Activated CD4-positive, alpha-beta T cell treated with anti-CD3 and anti-CD28 coated beads, Interleukin-2, Interleukin-4, amounts not matched to agents 100 ng/mL and 50 ng/mL, durations not matched to agents 16 hours and 8 hours (primary cell): Measurements from ENCODE around the gene DGKI.

Experiments
- DNase-seq: peaks from one replicate; pipeline ENCODE4 v3.0.0-alpha.2; 2020; ENCODE audit warnings: low spot score

Gene DGKI

DNA sequence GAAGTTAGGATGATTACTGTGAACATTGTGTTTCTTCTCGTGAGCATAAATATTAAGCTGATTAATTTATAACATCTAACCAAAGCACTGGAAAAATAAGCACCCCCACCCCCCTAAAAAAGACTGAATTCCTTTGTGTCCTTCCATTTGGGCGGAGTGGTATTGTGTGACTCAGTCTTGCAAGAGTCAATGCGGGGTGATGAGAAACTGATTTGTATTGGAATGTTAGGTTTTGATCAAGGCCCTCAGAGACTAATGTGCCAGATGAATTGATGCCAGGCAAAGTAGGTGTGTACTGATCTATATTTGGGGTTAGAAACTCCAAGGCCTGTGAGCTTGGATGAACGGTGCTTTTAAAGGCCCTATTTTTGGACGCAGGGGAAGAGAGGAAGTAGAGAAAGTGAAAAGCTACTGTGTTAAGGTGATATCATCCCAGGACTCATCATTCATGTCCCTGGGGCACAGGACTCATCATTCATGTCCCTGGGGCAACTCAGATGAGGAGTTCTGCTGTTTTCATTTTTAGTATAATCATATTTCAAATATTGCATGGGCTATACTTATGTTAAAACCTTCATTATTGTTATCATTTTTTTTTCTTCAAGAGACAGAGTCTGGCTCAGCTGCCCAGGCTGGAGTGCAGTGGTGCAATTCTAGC, 442.0 kb downstream of the DGKI start:
- DNase-seq: no peak

DNA sequence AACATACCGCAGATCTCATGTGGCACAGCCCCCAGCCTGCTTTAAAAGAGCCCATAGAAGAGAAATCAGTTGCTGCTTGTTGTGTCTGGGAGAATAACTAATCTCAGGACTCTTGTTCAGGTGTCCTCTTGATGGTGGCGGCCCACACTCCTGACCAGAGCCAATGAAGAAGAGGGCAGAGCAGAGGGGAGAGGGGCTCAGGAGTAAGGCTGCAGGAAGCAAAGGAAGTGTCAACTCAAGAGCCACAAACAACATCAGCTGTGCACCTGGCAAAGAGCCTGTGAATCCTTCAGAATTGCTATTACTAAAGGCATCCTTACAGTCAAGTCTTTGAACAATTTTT, 443.4 kb downstream of the DGKI start:
- no peak for DNase-seq

DNA sequence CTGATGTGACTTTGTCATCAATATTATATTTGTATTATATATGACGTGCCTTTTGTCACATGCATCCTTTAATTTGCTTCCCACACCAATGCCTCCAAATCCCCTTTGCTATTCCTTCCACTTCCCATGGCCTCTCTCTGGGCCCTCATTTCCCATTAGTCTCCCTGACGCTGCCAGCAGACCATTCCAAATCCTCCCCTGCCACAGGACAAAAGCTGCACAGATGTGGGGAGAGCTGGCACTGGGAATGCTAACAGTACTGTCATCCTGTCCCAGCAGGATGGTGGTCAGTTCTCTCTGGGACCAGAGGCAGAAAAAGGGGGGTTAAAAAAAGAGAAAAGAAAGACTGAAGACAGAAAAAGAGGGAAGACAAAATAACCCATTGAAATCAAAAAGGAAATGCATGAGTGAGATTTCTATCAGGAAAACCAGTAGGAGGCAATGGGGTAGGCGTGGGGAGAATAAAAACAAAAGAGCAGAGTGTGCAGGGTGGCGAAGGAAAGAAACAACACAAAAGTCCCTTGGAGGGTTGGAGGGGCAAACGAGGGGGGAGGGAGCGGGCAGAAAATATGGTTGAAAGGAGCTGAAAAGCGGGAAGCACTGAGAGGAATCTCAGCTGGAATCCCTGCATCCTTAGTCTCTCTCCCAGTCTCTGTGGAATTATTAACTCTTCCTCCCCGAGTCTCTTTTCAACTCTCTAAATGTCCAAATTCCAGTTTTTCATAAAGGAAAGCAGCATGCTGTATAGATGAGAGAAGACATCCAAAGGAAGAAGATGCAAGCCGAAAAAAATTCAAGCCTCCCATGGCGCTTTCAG, 444.0 kb downstream of the DGKI start:
- no peak for DNase-seq

DNA sequence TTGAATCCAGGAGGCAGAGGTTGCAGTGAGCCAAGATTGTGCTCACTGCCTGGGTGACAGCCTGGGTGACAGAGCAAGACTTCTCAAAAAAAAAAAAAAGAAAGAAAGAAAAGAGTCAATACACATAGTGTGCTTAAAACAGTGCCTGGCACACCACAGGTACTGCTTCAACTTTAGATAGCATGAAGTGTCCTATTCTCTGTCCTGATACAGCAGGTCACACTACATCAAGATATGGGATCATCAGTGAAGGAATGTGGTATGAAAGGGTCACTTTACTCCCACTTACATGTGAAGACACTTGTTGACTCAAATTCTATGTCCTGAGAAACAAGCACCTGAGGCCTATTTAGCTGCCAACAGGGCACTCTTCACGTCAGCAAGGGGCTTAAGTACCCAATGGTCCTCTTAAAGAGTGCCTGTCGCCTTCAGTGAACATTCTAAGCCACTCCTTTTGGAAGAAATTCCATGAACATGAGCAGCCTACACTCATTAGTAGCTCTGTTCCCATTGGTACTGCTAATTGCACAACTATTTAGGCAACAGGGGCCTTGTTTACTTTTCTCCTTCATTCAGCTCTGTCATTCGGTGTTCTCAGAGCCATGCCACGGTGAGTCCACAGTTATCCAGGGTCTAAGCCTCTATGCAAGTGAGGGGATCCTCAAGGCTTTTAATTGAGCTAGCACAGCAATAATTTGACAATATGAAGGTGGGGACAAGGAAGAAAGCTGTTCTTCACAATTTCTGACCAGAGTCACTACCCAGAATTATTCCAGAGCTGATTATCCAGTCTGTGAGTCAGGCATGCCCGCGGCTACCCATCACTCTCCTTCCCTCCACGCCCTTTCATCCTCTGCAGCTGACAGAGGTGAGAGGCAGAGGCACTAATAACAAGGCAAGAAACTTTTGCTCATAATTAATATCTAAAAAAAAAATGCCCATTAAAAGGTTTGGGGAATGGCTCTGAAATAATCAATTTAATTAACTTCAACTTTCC, 446.6 kb downstream of the DGKI start:
- DNase-seq: no peak

DNA sequence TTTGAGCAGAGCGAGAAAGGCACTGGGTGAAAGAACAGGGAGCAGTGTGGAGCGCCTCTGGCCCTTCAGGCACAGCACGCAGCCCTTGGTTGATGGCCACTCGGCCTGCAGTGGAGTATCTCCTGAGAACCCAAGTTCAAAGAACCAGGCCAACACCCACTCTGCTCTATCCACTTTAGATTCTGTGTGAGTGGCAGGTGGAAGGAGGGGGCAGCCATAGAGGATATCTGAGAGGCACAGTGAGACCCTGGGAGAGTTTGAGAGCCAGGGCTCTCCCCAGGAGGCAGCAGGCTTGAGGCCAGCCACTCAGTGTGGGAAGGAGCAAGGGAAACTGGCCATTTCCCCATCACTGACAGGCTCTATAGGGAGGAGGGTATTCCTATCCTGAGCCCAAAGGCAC, 450.7 kb downstream of the DGKI start:
- no peak for DNase-seq

DNA sequence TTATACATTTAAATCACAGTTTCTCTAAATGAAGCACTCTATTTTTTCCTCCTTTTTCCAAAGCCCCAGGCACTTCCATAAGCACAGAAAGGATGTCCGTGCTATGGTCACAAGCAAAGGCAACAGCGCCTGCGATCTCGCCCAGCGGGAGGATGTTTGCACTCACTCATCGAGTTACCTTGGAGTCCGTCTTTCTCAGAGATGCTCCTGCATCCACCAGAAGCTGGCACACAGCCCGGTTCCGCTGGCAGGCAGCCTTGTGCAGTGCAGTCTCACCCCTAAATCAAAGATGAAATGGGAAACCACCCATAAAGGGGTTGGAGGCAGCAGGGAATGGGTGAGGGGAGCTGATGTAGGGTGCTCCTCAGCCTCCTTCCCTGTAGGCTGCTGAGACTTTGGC, 451.4 kb downstream of the DGKI start:
- DNase-seq: no peak

DNA sequence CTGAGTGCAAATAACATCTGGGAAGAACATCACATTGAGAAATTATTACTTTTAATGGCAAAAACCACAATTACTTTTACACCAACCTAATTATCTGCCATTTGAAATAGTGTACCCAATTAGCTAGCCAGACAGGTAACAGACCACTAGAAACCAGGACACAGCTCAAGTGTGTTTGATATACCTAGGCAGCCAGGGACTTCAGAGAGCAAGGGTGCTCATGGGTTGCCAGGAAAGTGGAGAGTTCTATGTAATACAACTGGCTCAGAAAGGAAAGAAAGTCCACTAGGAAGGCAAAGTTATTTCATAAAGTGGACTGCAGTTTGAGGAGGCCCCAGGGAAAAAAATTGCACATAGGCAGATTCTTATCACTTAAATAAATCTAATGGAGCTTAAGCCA, 453.2 kb downstream of the DGKI start:
- DNase-seq: no peak

DNA sequence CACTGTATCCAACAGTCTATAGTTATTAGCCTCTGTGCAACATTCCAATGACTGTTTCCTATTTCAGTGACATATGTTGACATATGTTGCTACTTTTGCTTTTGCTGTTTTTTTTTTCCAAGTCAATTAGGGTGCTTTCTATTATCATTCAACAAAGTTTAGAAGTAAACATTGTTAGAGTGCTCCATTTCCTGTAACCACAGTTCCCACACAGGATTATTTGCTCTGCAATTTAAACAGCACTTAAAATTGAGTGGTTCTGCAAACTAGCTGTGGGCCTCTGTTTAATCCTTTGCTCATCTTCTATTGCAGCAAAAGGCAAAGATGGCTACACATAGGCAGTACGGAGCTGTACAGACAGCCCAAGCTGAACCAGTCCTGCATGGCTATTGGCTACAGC, 456.7 kb downstream of the DGKI start:
- no peak for DNase-seq

DNA sequence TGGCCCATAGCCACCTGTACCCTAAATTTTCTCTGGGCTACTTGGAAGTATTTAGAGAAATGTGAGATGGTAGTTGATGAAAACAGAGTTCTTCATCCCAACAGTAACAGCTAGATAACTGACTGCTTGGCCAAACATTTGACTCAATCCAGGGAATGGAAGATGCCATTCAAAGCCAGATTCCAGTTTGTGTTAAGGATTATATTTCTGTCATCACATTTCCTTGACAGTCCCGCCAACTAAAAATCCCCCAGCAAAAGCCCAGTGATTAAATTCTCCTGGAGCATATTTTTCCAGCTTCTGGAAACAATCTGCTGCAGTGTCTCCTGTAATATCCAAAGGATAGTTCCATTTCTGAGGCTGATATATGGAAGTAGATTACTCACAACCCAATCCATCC, 457.9 kb downstream of the DGKI start:
- no peak for DNase-seq

DNA sequence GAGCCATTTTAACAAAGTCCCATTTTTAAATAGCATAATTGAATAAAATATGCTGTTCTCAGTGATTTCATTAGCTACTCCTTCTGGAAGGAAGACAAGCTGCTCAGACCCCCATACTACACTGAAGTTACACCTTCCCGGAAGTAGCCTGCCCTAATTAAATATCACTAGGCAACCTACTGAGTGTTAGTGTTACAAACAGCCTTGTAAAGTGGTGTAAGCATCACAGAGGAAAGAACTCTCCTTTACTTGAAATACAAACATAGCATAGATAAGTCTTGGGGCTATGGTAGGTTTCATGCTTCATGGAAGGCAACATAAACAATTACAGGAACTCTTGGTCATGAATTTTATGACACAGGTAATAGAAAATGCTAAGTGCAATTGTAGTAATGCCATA, 459.8 kb downstream of the DGKI start:
- no peak for DNase-seq

DNA sequence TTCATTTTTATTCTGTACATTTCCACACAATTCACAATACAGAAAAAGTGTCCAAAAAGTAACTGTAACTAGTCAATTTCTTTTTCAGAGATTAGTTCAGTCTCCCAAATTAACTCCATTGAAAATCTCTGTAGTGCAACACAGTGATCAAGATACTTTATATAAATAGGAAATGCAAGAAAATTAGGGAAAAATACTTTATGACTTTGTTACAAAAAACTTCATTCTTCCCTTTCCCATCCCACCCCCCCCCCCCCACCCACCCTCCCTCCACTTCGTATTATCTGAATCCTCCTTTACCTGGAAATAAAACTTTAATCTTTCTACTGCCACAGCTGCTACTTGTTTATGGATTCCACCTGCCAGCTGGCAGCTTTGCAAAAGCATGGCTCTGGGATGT, 465.7 kb downstream of the DGKI start:
- no peak for DNase-seq

DNA sequence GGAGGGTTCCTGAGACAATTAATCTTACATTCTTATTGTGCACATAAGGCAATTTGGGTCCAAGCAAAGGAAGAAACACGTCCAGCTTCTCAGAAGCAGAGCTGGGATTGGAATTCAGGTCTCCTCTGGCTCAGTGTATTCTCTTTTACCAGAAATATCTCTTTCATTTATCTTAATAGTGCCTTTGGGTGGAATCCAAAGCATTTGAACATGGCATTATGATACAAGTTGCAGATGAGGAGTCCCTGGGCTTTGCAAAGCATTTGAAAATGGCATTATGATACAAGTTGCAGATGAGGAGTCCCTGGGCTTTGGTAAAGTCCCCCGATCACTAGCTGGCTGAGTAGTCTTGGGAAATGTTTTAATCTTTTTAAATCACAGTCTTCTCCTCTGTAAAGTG, 473.3 kb downstream of the DGKI start:
- DNase-seq: no peak

DNA sequence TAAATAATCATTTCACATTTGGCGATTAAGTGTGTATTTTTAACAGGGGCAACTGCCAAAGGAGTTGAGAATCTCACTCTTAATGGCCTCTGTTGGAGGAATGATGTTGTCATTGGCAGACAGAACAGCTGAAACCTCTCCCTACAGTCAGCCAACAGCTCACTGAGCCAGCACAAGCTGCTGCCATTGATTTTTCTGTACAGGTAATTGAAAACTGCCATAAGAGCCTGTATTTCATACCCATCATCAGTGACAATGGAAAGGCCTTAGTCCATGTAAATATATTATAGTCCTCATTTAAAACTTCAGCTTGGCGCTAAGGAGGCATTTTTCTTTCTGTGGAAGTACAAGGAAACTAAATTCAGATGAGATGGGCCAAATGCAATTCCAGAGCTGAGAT, 475.2 kb downstream of the DGKI start:
- DNase-seq: no peak

DNA sequence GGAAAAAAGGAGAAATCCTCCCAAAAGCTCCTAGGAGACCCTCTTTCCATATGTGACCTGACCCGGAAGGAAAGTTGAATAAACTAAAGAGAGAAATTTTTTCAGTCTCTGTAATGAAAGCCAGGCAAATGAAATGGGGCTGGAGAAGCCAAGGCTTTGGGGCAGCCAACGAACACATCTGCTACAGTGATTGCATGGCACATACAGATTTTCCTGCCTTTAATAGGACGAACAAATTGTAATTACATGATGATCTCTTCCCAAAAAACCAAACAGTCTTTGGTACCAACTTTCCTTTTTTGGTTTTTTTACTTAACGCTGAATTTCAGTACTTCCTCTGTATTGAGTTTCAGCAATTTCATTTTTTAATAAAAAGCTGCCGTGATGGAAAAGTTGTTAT, 479.8 kb downstream of the DGKI start:
- DNase-seq: no peak

DNA sequence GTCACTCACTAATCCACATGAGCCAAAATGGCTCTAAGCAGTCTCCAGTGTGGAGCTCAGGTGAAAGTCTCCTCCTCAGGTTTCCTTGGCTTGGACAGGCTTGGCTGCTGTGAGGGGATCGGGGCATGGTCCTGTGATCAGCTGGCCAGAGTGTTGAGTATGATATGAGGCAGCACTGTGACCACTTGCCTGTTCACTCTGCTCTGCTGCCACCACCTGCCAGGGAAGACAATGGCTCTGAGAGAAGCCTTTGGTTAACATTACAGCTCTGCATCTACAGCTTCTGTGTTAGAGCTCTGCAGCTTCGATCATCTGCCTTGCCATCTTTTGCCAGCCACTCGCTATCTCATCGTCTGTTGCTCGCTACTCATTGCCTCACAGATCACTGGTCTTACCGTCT, 483.1 kb downstream of the DGKI start:
- DNase-seq: no peak

DNA sequence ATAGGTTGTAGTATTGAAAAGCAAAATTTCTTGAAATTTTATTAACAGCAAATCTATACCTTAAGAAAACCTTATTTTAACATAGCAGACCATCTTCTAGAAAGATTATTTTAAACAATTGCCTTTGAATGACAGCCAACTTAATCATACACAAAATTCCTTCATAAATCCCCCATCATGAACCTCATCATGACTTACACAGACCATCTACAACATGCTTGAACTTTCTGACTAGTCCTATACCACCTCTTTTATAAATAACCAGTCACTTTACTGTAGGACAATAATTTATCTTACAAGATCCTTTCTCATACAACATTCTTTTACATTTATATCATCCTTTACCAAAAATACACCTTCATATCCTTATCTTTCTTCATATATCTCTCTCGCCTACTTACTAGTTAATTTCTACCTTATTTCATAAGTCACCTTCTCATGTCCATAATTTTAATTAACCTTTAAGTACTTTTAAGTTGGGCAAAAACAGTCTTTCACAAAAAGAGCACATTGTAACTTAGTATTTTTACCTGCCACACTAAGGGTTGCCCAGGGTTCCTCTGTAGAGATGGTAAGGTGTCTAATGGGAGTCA, 486.6 kb downstream of the DGKI start:
- no peak for DNase-seq

DNA sequence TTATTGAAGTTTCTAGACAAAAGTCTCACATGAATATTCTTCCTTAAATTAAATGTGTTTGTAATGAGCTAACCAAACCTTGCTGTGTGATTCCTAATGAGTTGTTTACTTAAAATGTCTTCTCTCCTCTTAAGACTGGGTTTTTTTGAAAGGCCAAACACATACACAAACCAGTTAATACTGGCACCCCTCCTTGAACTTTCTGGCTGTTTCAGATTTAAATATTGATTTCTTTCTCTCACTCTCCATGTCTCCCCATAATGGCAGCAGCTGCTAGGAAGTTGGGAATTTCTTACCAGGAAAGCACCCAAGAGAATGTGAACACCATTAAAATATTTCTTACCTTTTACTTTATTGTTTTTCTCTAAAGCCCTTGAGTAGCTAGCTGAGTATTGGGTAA, 491.8 kb downstream of the DGKI start:
- no peak for DNase-seq

DNA sequence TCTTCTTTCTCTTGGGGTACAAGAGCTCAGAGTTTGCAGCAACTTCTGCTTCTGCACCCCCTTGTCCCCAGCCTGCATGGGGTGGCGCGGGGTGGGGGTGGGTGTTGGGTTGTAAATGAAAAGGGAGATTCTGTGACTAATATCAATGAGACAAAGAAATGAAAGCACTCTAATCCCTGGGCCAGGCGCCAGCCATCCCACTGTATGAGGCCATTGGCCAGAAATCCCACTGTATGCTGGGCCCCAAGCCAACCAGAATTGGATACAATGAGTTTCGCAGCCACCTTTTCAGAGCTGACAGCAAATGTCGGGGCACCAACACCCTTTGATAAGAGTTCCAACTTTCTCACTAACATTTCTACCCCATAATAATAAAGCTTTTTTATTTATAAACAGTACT, 492.4 kb downstream of the DGKI start:
- no peak for DNase-seq

DNA sequence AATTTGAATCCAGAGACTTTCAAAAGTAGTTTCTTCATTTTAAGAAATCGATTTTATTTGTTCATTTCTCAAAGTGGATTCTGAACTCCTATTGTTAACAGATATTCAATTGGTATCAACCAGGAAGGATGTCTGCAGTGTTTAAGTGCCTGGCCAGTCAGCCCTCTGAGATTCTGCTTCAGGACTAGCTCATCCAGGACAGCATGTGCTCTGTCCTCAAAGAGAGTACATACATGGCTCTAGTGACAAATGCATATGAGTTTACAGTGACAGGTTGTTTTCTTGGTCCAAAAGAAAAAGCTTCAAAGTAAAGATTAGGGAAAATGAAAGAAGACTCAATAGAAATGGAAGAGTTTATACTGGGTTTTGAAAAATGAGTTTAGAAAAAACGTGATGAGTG, 494.8 kb downstream of the DGKI start:
- DNase-seq: no peak

DNA sequence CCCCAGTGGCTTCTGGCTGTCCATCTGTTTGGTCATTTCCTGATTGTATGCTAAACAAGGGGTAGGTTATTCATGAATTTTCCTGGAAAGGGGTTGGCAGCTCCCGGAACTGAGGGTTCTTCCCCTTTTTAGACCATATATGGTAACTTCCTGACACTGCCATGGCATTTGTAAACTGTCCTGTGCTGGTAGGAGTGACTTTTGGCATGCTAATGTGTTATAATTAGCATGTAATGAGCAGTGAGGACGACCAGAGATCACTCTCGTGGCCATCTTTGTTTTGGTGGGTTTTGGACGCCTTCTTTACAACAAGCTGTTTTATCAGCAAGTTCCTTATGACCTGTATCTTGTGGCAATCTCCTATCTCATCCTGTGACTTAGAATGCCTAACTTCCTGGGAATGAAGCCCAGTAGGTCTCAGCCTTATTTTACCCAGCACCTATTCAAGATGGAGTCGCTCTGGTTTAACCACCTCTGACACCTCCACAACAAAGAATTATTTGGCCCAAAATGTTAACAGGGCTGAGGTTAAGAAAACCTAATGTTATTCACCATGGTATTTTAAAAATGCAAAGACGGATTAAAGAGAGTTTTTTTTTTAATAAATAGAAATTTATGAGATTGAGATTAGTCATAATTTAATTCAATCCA, 500.9 kb downstream of the DGKI start:
- DNase-seq: no peak

DNA sequence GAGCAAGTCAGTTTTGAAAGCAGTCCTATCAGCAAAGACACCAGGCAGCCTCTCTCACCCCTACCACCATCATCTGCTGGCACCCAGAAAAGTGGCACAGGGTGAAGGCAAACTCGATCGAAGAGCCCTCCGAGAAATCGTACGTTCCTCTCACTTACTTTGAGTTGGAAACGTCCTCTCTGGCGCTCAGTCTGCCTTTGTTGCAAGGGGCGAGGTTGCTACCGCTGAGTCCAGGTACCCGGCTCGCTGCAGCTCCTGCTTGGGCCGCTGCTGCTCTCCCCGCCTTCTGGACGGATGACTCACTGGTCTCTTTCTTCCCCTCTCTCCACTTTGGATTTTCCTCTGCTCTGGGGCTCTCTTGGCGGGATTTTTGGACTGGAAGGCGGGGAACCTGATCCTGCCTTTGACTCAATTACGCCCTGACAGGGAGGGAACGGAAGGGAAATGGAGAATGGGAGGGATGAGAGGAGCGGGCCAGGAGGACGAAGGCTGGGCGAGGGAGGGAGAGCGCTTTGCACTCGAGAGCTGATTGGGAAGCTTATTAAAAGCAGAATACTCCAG, 503.4 kb downstream of the DGKI start, which contains the start of gene PTN:
Gene PTN (minus strand): TSS at position 453 of the 561 bp plus-strand sequence. CDS start 88,760 bp downstream, outside the sequence.
- DNase-seq: no peak
